ENCODE measurements around the gene OTX2.

The OTX2 gene

GRCh38 chr14:56812364-56813141 lies 2.3 kb upstream of the OTX2 start:
- in situ Hi-C loops (cut with HindIII; ENCODE audit: low sequenced_read_pairs): no loop called here

DNA sequence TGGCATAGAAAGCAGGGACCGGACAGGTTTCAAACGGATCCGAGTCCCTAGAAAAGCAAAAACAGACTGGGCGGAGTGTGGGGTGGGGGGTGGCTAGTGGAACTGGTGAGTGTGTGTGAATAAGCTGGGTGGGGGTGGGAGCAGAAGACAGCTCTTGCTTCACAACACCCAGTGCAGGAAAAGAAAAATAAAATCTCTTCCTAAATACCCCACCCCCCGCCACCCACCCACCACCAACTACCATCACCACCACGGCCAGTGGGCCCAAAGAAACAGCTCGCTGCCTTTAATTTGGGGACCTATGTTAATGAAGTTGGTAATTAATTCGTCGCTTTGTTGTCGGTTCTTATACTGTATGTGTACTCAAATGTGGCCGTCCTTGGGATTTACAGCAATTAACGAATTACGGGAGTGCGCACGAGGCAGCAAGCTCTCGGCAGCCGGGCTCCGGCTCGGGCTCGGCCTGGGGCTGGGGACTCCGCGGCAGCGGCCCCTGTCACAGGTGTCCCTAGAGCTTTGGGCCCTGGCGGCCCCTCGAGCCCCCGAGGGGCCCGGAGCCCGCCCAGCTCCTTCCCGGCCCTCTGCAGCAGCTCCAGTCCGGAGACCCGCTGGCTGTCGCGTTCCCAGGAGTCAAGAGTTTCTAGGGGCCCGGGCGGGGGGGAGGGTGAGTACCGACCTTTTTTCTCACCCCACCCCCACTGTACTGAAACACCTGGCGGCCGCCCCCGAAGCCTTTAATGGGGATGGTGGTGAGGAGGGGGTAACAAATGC lies 1.5 kb upstream of the OTX2 start:
- in situ Hi-C loops (cut with HindIII; ENCODE audit: low sequenced_read_pairs): no loop called here

DNA sequence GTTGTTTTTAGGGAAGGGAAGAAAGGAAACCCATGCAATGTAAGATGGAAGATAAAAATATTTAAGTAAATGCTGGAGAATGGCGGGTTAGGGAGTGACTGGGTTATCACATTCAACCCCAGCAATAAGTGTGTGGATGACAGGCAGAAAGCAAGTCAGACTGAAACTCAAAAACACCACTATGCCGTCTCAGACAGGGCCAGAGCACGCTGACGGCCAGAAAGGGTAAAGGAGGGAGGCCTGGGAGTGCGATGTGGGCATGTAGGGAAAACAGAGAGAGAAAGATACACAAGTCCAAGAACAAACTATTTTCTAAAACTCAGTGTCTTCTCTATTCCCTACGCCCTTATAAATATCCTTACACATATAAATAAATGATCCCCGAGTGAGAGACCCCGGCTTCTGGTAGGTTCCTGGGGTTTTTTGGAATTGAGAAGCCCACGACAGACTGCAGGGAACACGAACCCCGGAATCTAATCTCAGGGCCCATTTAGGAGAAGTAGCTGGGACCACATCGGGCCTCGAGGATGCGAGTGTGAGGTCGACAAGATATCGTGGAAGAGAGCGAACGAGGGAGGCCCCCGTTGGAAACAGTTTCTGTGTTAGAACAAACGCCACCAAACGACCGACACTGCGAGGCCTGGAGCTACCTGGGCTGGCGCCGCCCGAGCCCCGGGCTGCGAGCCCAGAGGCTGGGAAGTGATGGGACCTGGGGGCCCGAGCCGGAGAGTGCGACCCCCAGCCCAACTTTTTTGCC lies 735 bp upstream of the OTX2 start:
- in situ Hi-C loops (cut with HindIII; ENCODE audit: low sequenced_read_pairs): no loop called here

DNA sequence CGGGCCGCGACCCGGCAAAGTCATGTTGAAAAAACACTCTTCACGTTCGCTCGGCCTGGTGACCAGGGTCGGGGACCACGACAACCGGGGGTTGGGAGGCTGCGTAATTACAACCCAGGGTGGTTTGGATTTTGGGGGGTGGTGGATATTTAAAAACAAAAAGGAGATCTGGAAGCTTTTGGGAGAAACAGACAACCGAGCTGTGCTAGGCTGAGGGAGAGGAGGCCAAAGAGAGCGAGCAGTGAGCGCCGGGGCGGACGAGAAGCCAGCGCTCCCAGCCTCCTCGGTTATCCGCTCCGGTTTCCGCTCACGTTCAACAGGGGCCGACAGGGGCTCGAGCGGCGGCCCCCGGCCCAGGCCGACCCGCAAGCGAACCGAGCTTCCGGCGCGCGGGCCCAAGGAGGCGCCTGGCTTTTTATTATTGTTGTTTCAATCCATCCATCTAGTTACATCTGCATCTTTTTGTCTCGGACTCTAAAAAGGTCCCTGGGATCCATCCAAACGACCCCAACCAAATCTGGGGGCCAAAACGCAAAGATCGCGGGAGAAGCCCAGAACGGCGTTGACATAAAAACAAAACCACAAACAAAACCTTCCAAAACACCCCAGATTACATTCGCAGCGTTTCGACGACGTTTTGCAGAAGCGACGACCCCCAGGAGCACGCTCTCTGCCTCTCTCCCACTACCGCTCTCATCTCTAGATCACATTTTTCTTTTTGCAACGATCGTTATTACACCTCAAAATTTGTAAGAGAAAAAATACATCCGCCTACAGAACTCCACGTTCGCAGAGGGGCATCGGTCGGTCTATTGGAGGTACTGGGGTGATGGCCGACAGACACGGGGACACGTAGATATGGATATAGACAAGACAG lies 771 bp downstream of the OTX2 start:
- in situ Hi-C loops (cut with HindIII; ENCODE audit: low sequenced_read_pairs): no loop called here

- in situ Hi-C loops (cut with HindIII; ENCODE audit: low sequenced_read_pairs): no loop called here
Observed at GRCh38 chr14:56808383-56809269, 1.7 kb downstream of the OTX2 start.

DNA sequence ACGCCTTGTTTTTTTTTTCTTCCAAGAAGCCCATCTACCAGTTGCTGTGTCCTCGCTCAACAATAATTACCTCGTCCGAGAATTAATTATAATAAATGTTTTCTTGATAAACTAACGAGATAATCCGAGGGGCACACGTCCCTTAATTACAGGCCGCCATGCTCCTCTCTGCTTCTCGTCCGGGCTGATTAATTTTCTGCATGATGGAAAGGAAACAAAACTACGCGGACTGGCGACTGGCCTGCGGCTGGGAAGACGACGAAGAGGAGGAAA lies 2.2 kb downstream of the OTX2 start:
- in situ Hi-C loops (cut with HindIII; ENCODE audit: low sequenced_read_pairs): no loop called here

DNA sequence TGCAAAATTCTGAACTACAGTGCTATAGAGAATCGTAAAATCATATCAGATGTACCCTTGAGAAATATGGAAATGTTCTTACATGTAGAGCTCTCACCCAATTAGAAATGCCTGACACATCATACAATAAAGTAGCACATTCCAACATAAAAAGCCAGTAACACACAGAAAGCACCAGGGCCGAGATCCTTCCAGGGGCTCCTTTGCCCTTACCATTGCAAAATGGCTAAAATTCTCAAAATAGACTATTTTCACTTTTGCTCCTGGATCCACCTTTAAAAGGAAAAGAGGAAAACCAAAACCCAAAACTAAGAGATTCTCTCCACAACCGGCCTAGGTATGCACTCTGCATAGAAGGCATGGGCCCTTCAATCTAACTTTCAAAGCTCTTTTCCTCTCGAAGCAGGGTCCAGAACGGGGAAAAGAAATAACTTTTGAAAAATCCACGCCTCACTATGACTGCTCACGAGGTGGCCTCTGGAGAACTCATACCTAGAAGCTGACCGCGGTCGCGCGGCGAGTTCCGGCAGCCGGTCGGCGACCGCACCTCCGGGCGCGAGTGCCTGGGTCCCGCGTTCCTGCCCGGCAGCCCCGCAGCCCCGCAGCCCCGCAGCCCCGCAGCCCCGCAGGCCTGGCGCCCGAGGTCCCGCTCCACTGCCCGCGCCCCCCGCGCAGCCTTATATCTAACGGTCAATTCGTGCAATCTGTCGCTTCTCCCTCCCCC lies 2.7 kb downstream of the OTX2 start:
- in situ Hi-C loops (cut with HindIII; ENCODE audit: low sequenced_read_pairs): no loop called here

DNA sequence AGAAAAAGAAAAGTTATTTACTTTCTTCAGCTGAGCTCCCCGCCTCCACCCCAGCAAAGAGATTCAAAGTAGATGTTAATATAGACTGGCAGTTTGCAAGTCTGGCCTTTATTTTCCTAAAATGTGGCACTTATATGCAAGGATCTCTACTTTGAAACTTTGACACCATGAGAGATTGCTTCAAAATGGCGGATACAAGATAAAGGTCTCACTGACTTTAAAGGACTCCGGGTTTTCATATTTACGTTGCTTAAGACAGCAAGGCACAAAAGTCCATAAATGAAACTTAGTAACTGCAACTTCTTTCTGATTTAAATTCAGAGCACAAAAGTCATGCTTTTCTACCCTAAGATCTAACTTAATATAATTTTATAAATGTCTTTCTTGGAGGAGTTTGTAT lies 3.5 kb downstream of the OTX2 start:
- in situ Hi-C loops (cut with HindIII; ENCODE audit: low sequenced_read_pairs): no loop called here

GRCh38 chr14:56805992-56806727 lies 4.1 kb downstream of the OTX2 start:
- in situ Hi-C loops (cut with HindIII; ENCODE audit: low sequenced_read_pairs): no loop called here

GRCh38 chr14:56805201-56805991 lies 4.9 kb downstream of the OTX2 start:
- in situ Hi-C loops (cut with HindIII; ENCODE audit: low sequenced_read_pairs): no loop called here

GRCh38 chr14:56803816-56804535 lies 6.3 kb downstream of the OTX2 start:
- in situ Hi-C loops (cut with HindIII; ENCODE audit: low sequenced_read_pairs): no loop called here

DNA sequence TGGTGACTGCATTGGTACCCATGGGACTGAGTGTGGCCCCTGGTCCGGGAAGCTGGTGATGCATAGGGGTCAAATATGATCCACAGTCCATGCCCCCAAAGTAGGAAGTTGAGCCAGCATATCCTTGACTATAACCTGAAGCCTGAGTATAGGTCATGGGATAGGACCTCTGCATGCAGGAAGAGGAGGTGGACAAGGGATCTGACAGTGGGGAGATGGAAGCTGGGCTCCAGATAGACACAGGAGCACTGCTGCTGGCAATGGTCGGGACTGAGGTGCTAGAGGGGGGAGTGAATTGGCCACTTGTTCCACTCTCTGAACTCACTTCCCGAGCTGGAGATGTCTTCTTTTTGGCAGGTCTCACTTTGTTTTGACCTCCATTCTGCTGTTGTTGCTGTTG lies 8.4 kb downstream of the OTX2 start:
- in situ Hi-C loops (cut with HindIII; ENCODE audit: low sequenced_read_pairs): no loop called here

DNA sequence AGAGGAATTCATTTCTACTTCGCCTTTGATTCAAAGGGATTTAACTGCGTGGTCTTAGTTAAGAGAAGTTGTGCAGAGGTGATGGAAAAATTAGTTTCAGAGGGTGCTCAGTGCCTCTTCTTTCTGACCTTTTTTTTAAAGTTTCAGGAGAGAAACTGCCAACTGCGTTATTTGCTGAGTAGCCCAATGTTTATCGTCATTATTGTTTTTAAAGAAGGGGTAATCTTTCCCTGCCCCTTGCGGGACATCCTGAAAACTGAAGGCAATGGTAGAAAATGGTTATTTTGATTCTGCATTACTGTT lies 11.0 kb downstream of the OTX2 start:
- in situ Hi-C loops (cut with HindIII; ENCODE audit: low sequenced_read_pairs): no loop called here

DNA sequence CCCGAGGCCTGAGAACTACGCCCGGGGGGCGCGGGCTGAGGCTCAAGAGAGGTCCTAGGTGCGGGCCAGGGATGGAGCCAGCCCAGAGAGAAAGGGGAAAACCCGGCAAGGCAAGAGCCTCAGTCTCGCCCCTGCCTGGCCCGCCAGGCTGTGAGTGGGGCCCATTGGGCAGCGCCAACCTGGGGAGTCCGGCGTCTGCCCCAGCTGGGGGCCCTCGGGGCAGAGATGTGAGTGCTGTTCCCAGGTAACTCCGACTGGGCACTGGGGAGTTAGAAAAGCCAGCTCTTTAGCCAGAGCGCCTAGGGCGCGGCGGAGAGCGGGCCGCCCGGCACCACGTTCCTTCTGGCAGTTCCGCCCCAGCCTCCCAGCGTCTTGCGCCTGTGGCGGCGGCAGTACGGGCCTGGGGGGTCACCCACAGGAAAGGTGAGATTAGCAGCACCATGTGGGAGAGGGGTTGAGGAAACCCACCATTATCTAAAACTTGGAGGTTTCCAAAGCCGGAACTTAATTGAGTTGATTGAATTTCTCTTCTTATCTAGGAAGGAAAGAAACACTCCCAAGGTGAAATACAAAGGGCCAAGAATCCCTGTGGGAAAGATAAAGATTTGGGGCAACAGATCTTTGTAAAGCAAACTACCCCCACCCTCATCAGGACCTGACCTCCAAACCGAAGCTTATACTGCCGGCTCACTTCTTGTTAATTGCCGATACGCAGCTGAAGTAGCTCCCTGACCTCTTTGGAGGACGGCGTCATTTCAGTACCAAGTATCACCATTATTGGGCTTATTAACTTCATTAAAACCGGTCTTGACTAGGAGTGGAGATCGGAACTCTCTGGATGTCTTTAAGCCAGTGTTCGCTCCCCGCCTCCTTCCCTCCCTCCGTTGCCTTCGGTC lies 11.6 kb downstream of the OTX2 start:
- in situ Hi-C loops (cut with HindIII; ENCODE audit: low sequenced_read_pairs): no loop called here

- in situ Hi-C loops (cut with HindIII; ENCODE audit: low sequenced_read_pairs): no loop called here
Observed at GRCh38 chr14:56797569-56798446, 12.5 kb downstream of the OTX2 start.

Data from DLD1 (cell line).